HEK293 (cell line): ENCODE measurements around the gene ATP10D.

Source experiments
- CTCF ChIP-seq: fragments of 450-650 bp; formaldehyde crosslinking; IDR thresholded peaks from 2 replicates; pipeline ENCODE4 v1.5.1; 2016; ENCODE audit warnings: missing biosample characterization, missing genetic modification characterization
- SALL2 ChIP-seq: fragments of 450-650 bp; formaldehyde crosslinking; IDR thresholded peaks from 2 replicates; pipeline ENCODE4 v1.5.0; 2017; ENCODE audit warnings: missing biosample characterization, mild to moderate bottlenecking, missing genetic modification characterization, borderline replicate concordance
- ZBTB17 ChIP-seq: fragments of 450-650 bp; formaldehyde crosslinking; IDR thresholded peaks from 2 replicates; pipeline ENCODE4 v1.5.1; 2016; ENCODE audit warnings: missing biosample characterization, missing genetic modification characterization
- ZBTB8A ChIP-seq: fragments of 450-650 bp; formaldehyde crosslinking; IDR thresholded peaks from 2 replicates; pipeline ENCODE4 v1.5.1; 2016; ENCODE audit warnings: missing biosample characterization, missing genetic modification characterization
- ZNF24 ChIP-seq: fragments of 450-650 bp; formaldehyde crosslinking; IDR thresholded peaks from 2 replicates; pipeline ENCODE4 v1.5.1; 2016; ENCODE audit warnings: missing biosample characterization, missing genetic modification characterization
- ZNF274 ChIP-seq, 2 experiments: fragments of 200-500 bp in 1 of 2; fragments of 450-650 bp in 1 of 2; sonication (Bioruptor generic) in 1 of 2; formaldehyde crosslinking in 1 of 2; IDR thresholded peaks; 2 replicates each; pipeline versions ENCODE4 v1.5.1 to v1.6.1; 2014 to 2016; ENCODE audit warnings: borderline replicate concordance in 1 of 2, inconsistent platforms in 1 of 2, low read length in 1 of 2, missing biosample characterization in 1 of 2, missing genetic modification characterization in 1 of 2
- ZNF366 ChIP-seq: fragments of 450-650 bp; formaldehyde crosslinking; conservative IDR thresholded peaks from 2 replicates; pipeline ENCODE4 v1.5.1; 2016; ENCODE audit warnings: missing biosample characterization, missing genetic modification characterization
- ZNF549 ChIP-seq: fragments of 450-650 bp; IDR thresholded peaks from 2 replicates; pipeline ENCODE4 v1.5.1; 2018; ENCODE audit warnings: missing biosample characterization, missing genetic modification characterization, mild to moderate bottlenecking, inconsistent platforms, moderate library complexity
- ZNF585B ChIP-seq: fragments of 450-650 bp; formaldehyde crosslinking; IDR thresholded peaks from 2 replicates; pipeline ENCODE4 v1.5.1; 2016; ENCODE audit warnings: missing biosample characterization, missing genetic modification characterization
- ZNF843 ChIP-seq: fragments of 450-650 bp; formaldehyde crosslinking; IDR thresholded peaks from 2 replicates; pipeline ENCODE4 v1.5.1; 2016; ENCODE audit warnings: missing biosample characterization, missing genetic modification characterization

- TF ChIP-seq ZNF549 (tag by site-specific recombination) (no peak), ZNF366 (tag by site-specific recombination) (no peak), ZBTB8A (tag by site-specific recombination) (no peak), CTCF (no peak), ZNF24 (tag by site-specific recombination) (no peak), ZNF274 (IDR thresholded peaks at IDR 0.05; ENCODE audit: low read length) (no peak), ZNF274 (tag by site-specific recombination; IDR thresholded peaks at IDR 0.05; ENCODE audit: borderline replicate concordance) (no peak), ZNF843 (tag by site-specific recombination) (no peak), ZNF585B (tag by site-specific recombination) (no peak), SALL2 (no peak), ZBTB17 (tag by site-specific recombination) (no peak)
Measured at GRCh38 chr4:47619691-47620090, 134.6 kb downstream of the ATP10D start.
